ENCODE results near the gene RBFA. TPM values are rescaled to one million over a fixed set of nuclear protein-coding genes. Genes with fewer than 3 reads are reported as not detected.
A peak's percentile ranks its signal among the peaks of the same experiment; 100 is the strongest.
"Not testable (repeated sequence)": the region's sequence is repeated elsewhere in the genome, so short reads cannot be mapped to it uniquely, and the experiment has no call there.

RBFA gene
- total RNA-seq, 2 experiments from 2014 or later = 25.9 to 28.1 TPM

- Histone ChIP-seq H4K20me1 (ENCODE audit: insufficient read depth, low read length) (peaks cover 23% of the 10 kb centered on the region), H3K4me2 (ENCODE audit: low read length) (peak within 1 kb of the TSS; percentile 87), H3K4me1 (ENCODE audit: insufficient read depth, low read length, poor library complexity, severe bottlenecking) (peaks cover 12% of the 10 kb centered on the region), H2AFZ (ENCODE audit: low read length) (peak within 1 kb of the TSS; percentile 76; the same call in 1 of the 2 replicates), H3K9me2 (ENCODE audit: insufficient read depth, low read length) (no peaks in the 10 kb centered on the region), H3K9me3 (ENCODE audit: low read length) (no peaks in the 10 kb centered on the region), H3K4me3 (ENCODE audit: low read depth, low read length, poor library complexity, severe bottlenecking) (peak within 1 kb of the TSS; percentile 98), H3K36me3 (ENCODE audit: insufficient read depth, low read length) (peaks cover 35% of the 10 kb centered on the region), H3K79me2 (ENCODE audit: insufficient read depth, low read depth, low read length) (peaks cover 46% of the 10 kb centered on the region), H3K27ac (ENCODE audit: low read depth, low read length, poor library complexity, severe bottlenecking) (peak within 1 kb of the TSS; percentile 78)
- TF ChIP-seq CTCF (conservative IDR thresholded peaks at IDR 0.05; ENCODE audit: low read length) = no peak
- TF ChIP-seq EZH2phosphoT487 (IDR thresholded peaks at IDR 0.05; ENCODE audit: borderline replicate concordance, low read depth, low read length) = no peak
- intact Hi-C loops (cut with micrococcal nuclease; ENCODE audit: unreplicated experiment) = loop anchor here (1.0 to 2.0 kb wide), 2 partner anchors 45 to 310 kb away; partner anchors contain the start of gene CTDP1
- DNase-seq (ENCODE audit: low spot score) = peak; percentile 86
- TSS peak; percentile 90 for BruUV-seq (replicated peaks)
- POLR2A ChIA-PET = no interaction called here
- CTCF ChIA-PET (ENCODE audit: unreplicated experiment) = no interaction called here
These were observed 45.6 kb upstream of the RBFA start, which contains the start of gene TXNL4A for GRCh38 chr18:79988451-79989194. TSS of gene TXNL4A (minus strand) at chr18:79988563. CDS start at chr18:79988392, 171 bp downstream.

- ChIA-PET CTCF (ENCODE audit: unreplicated experiment) (no interaction called here), POLR2A (no interaction called here)
- Histone ChIP-seq H3K4me3 (ENCODE audit: low read depth, low read length, poor library complexity, severe bottlenecking) (peak overlapping the region; percentile 98), H3K9me2 (ENCODE audit: insufficient read depth, low read length) (no peaks in the 10 kb centered on the region), H3K9me3 (ENCODE audit: low read length) (no peaks in the 10 kb centered on the region), H3K79me2 (ENCODE audit: insufficient read depth, low read depth, low read length) (peaks cover 41% of the 10 kb centered on the region), H3K36me3 (ENCODE audit: insufficient read depth, low read length) (peaks cover 30% of the 10 kb centered on the region), H2AFZ (ENCODE audit: low read length) (no peak overlapping the region), H3K4me1 (ENCODE audit: insufficient read depth, low read length, poor library complexity, severe bottlenecking) (peaks cover 12% of the 10 kb centered on the region), H3K4me2 (ENCODE audit: low read length) (peak overlapping the region; percentile 87), H4K20me1 (ENCODE audit: insufficient read depth, low read length) (peaks cover 23% of the 10 kb centered on the region), H3K27ac (ENCODE audit: low read depth, low read length, poor library complexity, severe bottlenecking) (peak overlapping the region; percentile 78)
- no peak for DNase-seq (ENCODE audit: low spot score)
- intact Hi-C loops (cut with micrococcal nuclease; ENCODE audit: unreplicated experiment) = loop anchor here (2.0 kb wide), 1 partner anchor 310 kb away; the partner anchor contains the start of gene CTDP1
- TF ChIP-seq EZH2phosphoT487 (IDR thresholded peaks at IDR 0.05; ENCODE audit: borderline replicate concordance, low read depth, low read length) (no peak), CTCF (conservative IDR thresholded peaks at IDR 0.05; ENCODE audit: low read length) (no peak)
- BruUV-seq (replicated peaks) = no TSS peak
These were observed 45.1 kb upstream of the RBFA start for GRCh38 chr18:79989195-79989497.

GRCh38 chr18:79991494-79991893, 42.7 kb upstream of the RBFA start:
- TF ChIP-seq EZH2phosphoT487 (IDR thresholded peaks at IDR 0.05; ENCODE audit: borderline replicate concordance, low read depth, low read length) = no peak
- TF ChIP-seq CTCF (conservative IDR thresholded peaks at IDR 0.05; ENCODE audit: low read length) = no peak
- Histone ChIP-seq H4K20me1 (ENCODE audit: insufficient read depth, low read length) (peaks cover 13% of the 10 kb centered on the region), H3K9me2 (ENCODE audit: insufficient read depth, low read length) (no peaks in the 10 kb centered on the region), H3K79me2 (ENCODE audit: insufficient read depth, low read depth, low read length) (peaks cover 17% of the 10 kb centered on the region), H3K27ac (ENCODE audit: low read depth, low read length, poor library complexity, severe bottlenecking) (no peak overlapping the region), H2AFZ (ENCODE audit: low read length) (no peak overlapping the region), H3K4me2 (ENCODE audit: low read length) (no peak overlapping the region), H3K4me3 (ENCODE audit: low read depth, low read length, poor library complexity, severe bottlenecking) (no peak overlapping the region), H3K36me3 (ENCODE audit: insufficient read depth, low read length) (peaks cover 7% of the 10 kb centered on the region; the same call in 1 of the 2 replicates), H3K4me1 (ENCODE audit: insufficient read depth, low read length, poor library complexity, severe bottlenecking) (peaks cover 7% of the 10 kb centered on the region), H3K9me3 (ENCODE audit: low read length) (no peaks in the 10 kb centered on the region)
- no peak for DNase-seq (ENCODE audit: low spot score)
- POLR2A ChIA-PET = interaction anchor here (0.7 kb wide), 1 partner anchor 224 kb away, joined by 3 read pairs; no protein-coding TSS in a partner anchor
- CTCF ChIA-PET (ENCODE audit: unreplicated experiment) = no interaction called here
- intact Hi-C loops (cut with micrococcal nuclease; ENCODE audit: unreplicated experiment) = no loop called here
- no TSS peak for BruUV-seq (replicated peaks)

DNA sequence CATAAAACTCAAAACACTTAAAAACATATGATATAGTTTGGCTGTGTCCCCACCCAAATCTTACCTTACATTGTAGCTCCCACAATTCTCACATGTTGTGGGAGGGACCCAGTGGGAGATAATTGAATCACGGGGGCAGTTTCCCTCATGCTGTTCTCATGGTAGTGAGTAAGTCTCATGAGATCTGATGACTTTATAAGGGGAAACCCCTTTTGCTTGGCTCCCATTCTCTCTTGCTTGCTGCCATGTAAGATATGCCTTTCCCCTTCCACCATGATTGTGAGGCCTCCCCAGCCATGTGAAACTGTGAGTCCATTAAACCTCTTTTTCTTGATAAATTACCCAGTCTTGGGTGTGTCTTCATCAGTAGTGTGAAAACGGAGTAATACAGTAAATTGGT, 34.5 kb upstream of the RBFA start:
- POLR2A ChIA-PET; BruUV-seq (replicated peaks); H3K4me1 ChIP-seq (ENCODE audit: insufficient read depth, low read length, poor library complexity, severe bottlenecking); H3K4me2 ChIP-seq (ENCODE audit: low read length); H2AFZ ChIP-seq (ENCODE audit: low read length); intact Hi-C loops (cut with micrococcal nuclease; ENCODE audit: unreplicated experiment); CTCF ChIA-PET (ENCODE audit: unreplicated experiment); H3K4me3 ChIP-seq (ENCODE audit: low read depth, low read length, poor library complexity, severe bottlenecking); H3K36me3 ChIP-seq (ENCODE audit: insufficient read depth, low read length); DNase-seq (ENCODE audit: low spot score); H4K20me1 ChIP-seq (ENCODE audit: insufficient read depth, low read length); H3K9me2 ChIP-seq (ENCODE audit: insufficient read depth, low read length); H3K27ac ChIP-seq (ENCODE audit: low read depth, low read length, poor library complexity, severe bottlenecking); H3K9me3 ChIP-seq (ENCODE audit: low read length); H3K79me2 ChIP-seq (ENCODE audit: insufficient read depth, low read depth, low read length): not testable (repeated sequence)

Measured in OCI-LY7 (cell line).